Endothelial cell of umbilical vein (primary cell): Measurements from ENCODE around the gene BORCS5. TPM values are rescaled to one million over a fixed set of nuclear protein-coding genes. Genes with fewer than 3 reads are reported as not detected.

Experiments used
- BruUV-seq: library from RNA; stranded (reverse); fragments of 400-500 nt; replicated peaks from 2 replicates; lab custom pipeline; 2021; lab: Mats Ljungman, UMichigan
- CTCF ChIA-PET: fragments of 300-600, 350-600 bp; sonication (Branson Sonifier 250); formaldehyde crosslinking; loops from one replicate; lab custom pipeline; 2021; ENCODE audit warnings: antibody characterized with exemption, inconsistent platforms; lab: Charles Lee
- POLR2A ChIA-PET: fragments of 300-600, 350-600 bp; sonication (Branson Sonifier 250); formaldehyde crosslinking; loops from one replicate; lab custom pipeline; 2021; ENCODE audit warnings: antibody characterized with exemption, inconsistent platforms; lab: Charles Lee
- DNase-seq: peaks from one replicate; pipeline ENCODE4 v3.0.0-alpha.2; 2011; ENCODE audit warnings: low read depth, low spot score
- FAIRE-seq: peaks from 2 replicates; lab custom pipeline; 2011; peaks lifted over from hg19 to GRCh38; lab: Jason Lieb, UNC
- H2AFZ ChIP-seq: 2 replicates; pipeline ENCODE4 v1.6.0; 2012; ENCODE audit warnings: low read depth, low read length, control low read depth, inconsistent platforms
- H3K27ac ChIP-seq: 2 replicates; pipeline ENCODE4 v1.5.1; 2011; ENCODE audit warnings: low read depth, mild to moderate bottlenecking, control low read depth, low read length, moderate library complexity; ENCODE audit not compliant: insufficient read depth
- H3K27me3 ChIP-seq, 2 experiments: 2 replicates each; pipeline versions ENCODE4 v1.6.0 to v1.6.1; 2011; ENCODE audit warnings: low read length in 2 of 2, mixed read lengths in 1 of 2; ENCODE audit not compliant: control insufficient read depth in 2 of 2, insufficient read depth in 2 of 2
- H3K36me3 ChIP-seq, 2 experiments: 2 replicates in 1 of 2; 3 replicates in 1 of 2; pipeline ENCODE4 v1.5.1; 2011; ENCODE audit warnings: low read length in 2 of 2, mild to moderate bottlenecking in 1 of 2, moderate library complexity in 1 of 2; ENCODE audit not compliant: control insufficient read depth in 2 of 2, insufficient read depth in 2 of 2; ENCODE audit errors: extremely low read depth in 1 of 2
- H3K4me1 ChIP-seq: 3 replicates; pipeline ENCODE4 v1.5.1; 2011; ENCODE audit warnings: mild to moderate bottlenecking, low read length; ENCODE audit not compliant: control insufficient read depth, insufficient read depth; ENCODE audit errors: extremely low read depth
- H3K4me2 ChIP-seq: 2 replicates; pipeline ENCODE4 v1.6.1; 2011; ENCODE audit warnings: low read length, control low read depth, mixed read lengths; ENCODE audit not compliant: insufficient read depth
- H3K4me3 ChIP-seq, 3 experiments: fragments of 200-600 bp in 1 of 3; sonication (generic), shearing (Covaris generic) in 1 of 3; replicated peaks in 1 of 3; 2 replicates each; pipeline ENCODE4 v1.5.1; 2011 to 2016; ENCODE audit warnings: control low read depth in 3 of 3, low read length in 3 of 3, mild to moderate bottlenecking in 2 of 3, inconsistent platforms in 1 of 3, low read depth in 1 of 3, moderate library complexity in 1 of 3; ENCODE audit not compliant: insufficient read depth in 1 of 3
- H3K79me2 ChIP-seq: 2 replicates; pipeline ENCODE4 v1.6.0; 2012; ENCODE audit warnings: low read length, inconsistent platforms; ENCODE audit not compliant: control insufficient read depth, insufficient read depth
- H3K9ac ChIP-seq: replicated peaks from 2 replicates; pipeline ENCODE3; 2011; ENCODE audit warnings: low read length, control low read depth; ENCODE audit not compliant: insufficient read depth; ENCODE audit errors: extremely low read depth
- H3K9me1 ChIP-seq: replicated peaks from 3 replicates; pipeline ENCODE4 v1.6.0; 2011; ENCODE audit warnings: mild to moderate bottlenecking, low read length; ENCODE audit not compliant: control insufficient read depth, insufficient read depth; ENCODE audit errors: extremely low read depth
- H3K9me3 ChIP-seq: replicated peaks from 2 replicates; pipeline ENCODE4 v1.5.1; 2012; ENCODE audit warnings: low read length, inconsistent platforms; ENCODE audit not compliant: control insufficient read depth, insufficient read depth
- H4K20me1 ChIP-seq: replicated peaks from 2 replicates; pipeline ENCODE3; 2011; ENCODE audit warnings: mild to moderate bottlenecking, low read length; ENCODE audit not compliant: control insufficient read depth, insufficient read depth; ENCODE audit errors: extremely low read depth
- EZH2 ChIP-seq: IDR thresholded peaks from 2 replicates; pipeline ENCODE4 v1.6.1; 2012; ENCODE audit warnings: borderline replicate concordance, low read depth, mild to moderate bottlenecking, moderate library complexity, low read length, inconsistent platforms; ENCODE audit not compliant: severe bottlenecking
- FOS ChIP-seq: IDR thresholded peaks from 2 replicates; pipeline ENCODE4 v1.6.1; 2011; ENCODE audit warnings: mild to moderate bottlenecking, low read length, moderate library complexity, borderline replicate concordance; ENCODE audit not compliant: insufficient read depth
- GATA2 ChIP-seq: IDR thresholded peaks from 2 replicates; pipeline ENCODE4 v1.7.0; 2011; ENCODE audit warnings: low read depth, mild to moderate bottlenecking, moderate library complexity, mixed read lengths, low read length; ENCODE audit not compliant: insufficient read length, insufficient read depth
- JUN ChIP-seq: IDR thresholded peaks from 2 replicates; pipeline ENCODE4 v1.6.1; 2011; ENCODE audit warnings: borderline replicate concordance, low read depth; ENCODE audit not compliant: insufficient read length, insufficient read depth
- MAX ChIP-seq: IDR thresholded peaks from 2 replicates; pipeline ENCODE4 v1.6.1; 2011; ENCODE audit not compliant: insufficient read depth, insufficient read length
- MYC ChIP-seq: IDR thresholded peaks from one replicate; pipeline ENCODE4 v1.6.1; 2011; ENCODE audit warnings: mild to moderate bottlenecking, low read depth, low read length
- POLR2A ChIP-seq: IDR thresholded peaks from 2 replicates; pipeline ENCODE4 v1.6.1; 2012; ENCODE audit warnings: low read depth, mild to moderate bottlenecking, control low read depth, low read length
- POLR2AphosphoS5 ChIP-seq: IDR thresholded peaks from 2 replicates; pipeline ENCODE4 v1.6.1; 2012; ENCODE audit warnings: low read depth, mild to moderate bottlenecking, control low read depth, low read length, moderate library complexity; ENCODE audit not compliant: insufficient read depth
- dilution Hi-C: fragments of 300-500 bp; cut with MboI; formaldehyde crosslinking; loops from one replicate; pipeline ENCODE4 v1.15.0; 2019; ENCODE audit warnings: low sequenced_read_pairs; ENCODE audit not compliant: extremely low pct_ligation_motif_present
- intact Hi-C: fragments of 100-400 bp; cut with micrococcal nuclease; formaldehyde crosslinking; loops from one replicate; pipeline ENCODE4 v1.10.0; 2022
- polyA plus RNA-seq, 4 experiments: library from polyadenylated mRNA; depleted of rRNA in 3 of 4; stranded (reverse) in 3 of 4; unstranded in 1 of 4; fragments of >200 nt; gene quantifications; 2 replicates each; pipeline versions ENCODE4 v1.2.1 to v1.2.3, GENCODE V29; 2011 to 2012; ENCODE audit warnings: missing spikeins in 1 of 4
- total RNA-seq: library from RNA; stranded (reverse); gene quantifications from 2 replicates; pipeline ENCODE4 v1.2.3, GENCODE V29; 2021
- TF ChIP-seq, protein P1 (sequence below), 2 donors: IDR thresholded peaks; 1 replicate in 1 of 2; 2 replicates in 1 of 2; pipeline ENCODE4 v1.5.1; 2011; ENCODE audit warnings: low read length in 2 of 2, mild to moderate bottlenecking in 2 of 2, moderate library complexity in 2 of 2, control low read depth in 1 of 2, inconsistent platforms in 1 of 2, low read depth in 1 of 2; ENCODE audit not compliant: insufficient read depth in 1 of 2; ENCODE audit errors: extremely low read depth in 1 of 2

Gene BORCS5
- total and polyA plus RNA-seq, 2 donors (not counting 3 experiments of a cell fraction or from before 2014, with no cell fraction given) = 8.3 to 10.5 TPM

DNA sequence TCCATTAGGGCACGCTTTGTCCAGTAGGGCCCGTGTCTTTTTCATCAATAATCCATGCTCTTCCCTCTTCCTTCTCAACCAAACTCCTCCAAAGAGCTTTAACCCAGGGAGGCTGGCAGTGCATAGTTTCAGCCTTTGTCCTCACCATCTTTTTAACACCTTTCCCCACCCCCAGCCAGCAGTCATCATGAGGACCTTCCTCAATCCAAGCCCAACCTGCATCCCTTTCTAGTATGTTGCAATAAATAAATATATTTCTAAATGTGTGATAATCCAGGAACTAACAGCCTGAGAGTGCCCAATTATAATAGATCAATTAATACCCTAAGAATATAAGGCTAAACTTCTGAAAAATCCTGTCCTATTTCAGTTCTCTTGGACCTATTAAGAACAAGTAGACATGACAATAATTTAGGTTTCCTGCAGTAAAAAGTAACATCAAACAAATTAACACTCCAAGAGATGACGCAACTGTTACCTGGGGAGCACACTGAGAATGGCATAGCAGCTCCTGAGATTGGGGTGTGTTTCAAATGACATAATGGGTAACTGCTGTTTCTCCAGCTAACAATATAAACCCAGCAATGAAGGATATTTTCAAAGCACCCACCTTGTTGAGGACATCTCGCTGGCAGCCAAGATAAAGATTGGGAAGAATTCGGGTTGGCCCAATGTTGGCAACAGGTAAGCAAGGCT, 143.2 kb downstream of the BORCS5 start:
- no peaks in the 10 kb centered on the region for H3K4me1 ChIP-seq
- no peak overlapping the region for H3K4me3 ChIP-seq
- H3K36me3 ChIP-seq = no peaks in the 10 kb centered on the region
- H3K27me3 ChIP-seq = no peaks in the 10 kb centered on the region
- H2AFZ ChIP-seq = no peak overlapping the region
- H3K79me2 ChIP-seq = peaks cover 2% of the 10 kb centered on the region
- no peak overlapping the region for H3K9ac ChIP-seq
- no TSS peak for BruUV-seq
- ChIA-PET CTCF (interaction anchor here (0.8 kb wide), 1 partner anchor 11 kb away, joined by 3 read pairs; no protein-coding TSS in a partner anchor), POLR2A (no interaction called here)
- no peak overlapping the region for H3K27ac ChIP-seq
- TF ChIP-seq JUN (no peak), EZH2 (no peak), FOS (no peak), POLR2AphosphoS5 (no peak), GATA2 (no peak), POLR2A (no peak), MAX (no peak), MYC (no peak)
- TF ChIP-seq, protein P1, sequence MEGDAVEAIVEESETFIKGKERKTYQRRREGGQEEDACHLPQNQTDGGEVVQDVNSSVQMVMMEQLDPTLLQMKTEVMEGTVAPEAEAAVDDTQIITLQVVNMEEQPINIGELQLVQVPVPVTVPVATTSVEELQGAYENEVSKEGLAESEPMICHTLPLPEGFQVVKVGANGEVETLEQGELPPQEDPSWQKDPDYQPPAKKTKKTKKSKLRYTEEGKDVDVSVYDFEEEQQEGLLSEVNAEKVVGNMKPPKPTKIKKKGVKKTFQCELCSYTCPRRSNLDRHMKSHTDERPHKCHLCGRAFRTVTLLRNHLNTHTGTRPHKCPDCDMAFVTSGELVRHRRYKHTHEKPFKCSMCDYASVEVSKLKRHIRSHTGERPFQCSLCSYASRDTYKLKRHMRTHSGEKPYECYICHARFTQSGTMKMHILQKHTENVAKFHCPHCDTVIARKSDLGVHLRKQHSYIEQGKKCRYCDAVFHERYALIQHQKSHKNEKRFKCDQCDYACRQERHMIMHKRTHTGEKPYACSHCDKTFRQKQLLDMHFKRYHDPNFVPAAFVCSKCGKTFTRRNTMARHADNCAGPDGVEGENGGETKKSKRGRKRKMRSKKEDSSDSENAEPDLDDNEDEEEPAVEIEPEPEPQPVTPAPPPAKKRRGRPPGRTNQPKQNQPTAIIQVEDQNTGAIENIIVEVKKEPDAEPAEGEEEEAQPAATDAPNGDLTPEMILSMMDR (IDR thresholded peaks at IDR 0.05; ENCODE audit: extremely low read depth in 1 of 2, insufficient read depth in 1 of 2, low read depth in 1 of 2, low read length in 2 of 2) = no peak
- DNase-seq (no peak), FAIRE-seq (no peak)
- intact Hi-C loops = no loop called here
- H3K9me1 ChIP-seq = no peaks in the 10 kb centered on the region
- H4K20me1 ChIP-seq = no peaks in the 10 kb centered on the region
- H3K4me2 ChIP-seq = no peak overlapping the region
- no peaks in the 10 kb centered on the region for H3K9me3 ChIP-seq
- dilution Hi-C loops = no loop called here
